Motor neuron (in vitro differentiated cells): ENCODE data around the gene MEA1. TPM values are rescaled to one million over a fixed set of nuclear protein-coding genes. Genes with fewer than 3 reads are reported as not detected.

Experiments
- ATAC-seq, 8 experiments: fragments of 200-7000 bp; cut with Tn5 transposase; replicated peaks in 6 of 8; 2 replicates each; pipeline ENCODE4 v1.8.0; 2021; ENCODE audit warnings: mild to moderate bottlenecking in 8 of 8, moderate library complexity in 8 of 8
- H3K27ac ChIP-seq, 2 donors: fragments of 250-450 bp; sonication (Bioruptor Pico); 2 replicates each; pipeline ENCODE4 v1.9.0; 2021; ENCODE audit warnings: antibody characterized with exemption in 2 of 2, mild to moderate bottlenecking in 2 of 2, moderate library complexity in 1 of 2
- H3K4me1 ChIP-seq, 2 donors: fragments of 250-450 bp; sonication (Bioruptor Pico); replicated peaks in 1 of 2; 2 replicates each; pipeline ENCODE4 v1.6.1; 2021; ENCODE audit warnings: antibody characterized with exemption in 2 of 2, mild to moderate bottlenecking in 2 of 2, moderate library complexity in 1 of 2
- H3K4me3 ChIP-seq, 5 donors: fragments of 250-450 bp; sonication (Bioruptor Pico); 2 replicates each; pipeline ENCODE4 v1.9.0; 2021; ENCODE audit warnings: antibody characterized with exemption in 5 of 5, mild to moderate bottlenecking in 5 of 5, moderate library complexity in 4 of 5
- WGBS, 10 experiments: fragments of 450-650 bp; shearing (Covaris generic); methylation state at CpG; one replicate each; pipeline ENCODE4 v1.0.0; 2022; 5-methylcytosine and 5-hydroxymethylcytosine counted together
- in situ Hi-C, 9 experiments: fragments of 400-800 bp; cut with MboI; loops; one replicate each; pipeline ENCODE4 v1.15.0; 2021; ENCODE audit warnings: low sequenced_read_pairs in 9 of 9, low pct_unique_long_range_greater_than_20kb in 2 of 9; ENCODE audit not compliant: unreplicated experiment in 9 of 9
- total RNA-seq, 8 experiments: library from RNA; unstranded; fragments of 300-600 nt; gene quantifications; 2 replicates each; pipeline versions ENCODE4 v1.2.3 to v1.2.4, GENCODE V29; 2022

The MEA1 gene
- total RNA-seq, 8 experiments from 2014 or later = 47.7 to 111 (median 72.7) TPM

DNA sequence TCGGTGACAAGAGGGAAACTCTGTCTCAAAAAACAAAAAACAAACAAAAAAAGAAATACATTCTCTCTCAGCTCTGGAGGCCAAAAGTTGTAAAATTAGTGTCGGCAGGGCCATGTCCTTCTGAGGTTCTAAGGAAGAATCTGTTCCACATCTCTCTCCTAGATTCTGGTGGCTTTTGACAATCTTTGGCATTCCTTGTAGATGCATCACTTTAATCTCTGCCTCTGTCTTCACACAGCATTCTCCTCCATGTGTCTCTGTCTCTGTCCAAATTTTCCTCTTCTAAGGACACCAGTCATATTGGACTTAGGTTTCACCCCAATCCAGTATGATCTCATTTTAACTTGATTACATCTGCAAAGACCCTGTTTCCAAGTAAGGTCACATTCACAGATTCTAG is 20.3 kb downstream of the MEA1 start:
- H3K27ac ChIP-seq = no peak overlapping the region
- H3K4me1 ChIP-seq = no peaks in the 10 kb centered on the region
- no peak overlapping the region for H3K4me3 ChIP-seq
- WGBS, 10 experiments = 8 to 100% (median 86%) methylated on average over 1 to 2 of the region's 2 CpGs; no CpG with 5 or more reads in 3 of the 10 experiments
- ATAC-seq = no peak
- in situ Hi-C loops = no loop called here

DNA sequence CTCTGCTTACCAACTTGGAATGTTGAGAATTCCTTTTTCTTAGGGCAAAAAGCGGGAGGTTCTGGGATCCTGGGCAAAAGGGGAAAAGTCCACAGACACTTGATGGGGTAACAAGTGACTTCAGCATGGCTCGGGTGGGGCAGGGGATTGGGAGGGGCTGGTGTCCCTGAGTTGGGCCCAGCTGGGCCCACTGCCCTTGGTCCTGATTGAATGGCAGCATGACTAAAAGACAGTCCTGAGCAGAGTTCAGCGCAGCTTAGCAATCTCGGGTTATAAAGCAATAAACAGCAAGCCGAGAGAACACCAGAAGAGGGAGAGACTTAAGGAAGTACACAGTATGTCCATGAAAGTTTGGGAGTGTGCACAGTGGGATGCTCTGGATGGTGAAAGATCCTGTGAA is 23.8 kb downstream of the MEA1 start:
- in situ Hi-C loops = no loop called here
- Histone ChIP-seq H3K27ac (no peak overlapping the region), H3K4me1 (peaks cover 0 to 4% of the 10 kb centered on the region in 2 donors), H3K4me3 (no peak overlapping the region)
- ATAC-seq = no peak
- WGBS, 10 experiments = 67 to 100% (median 95%) methylated on average over 1 to 5 of the region's 5 CpGs; no CpG with 5 or more reads in 5 of the 10 experiments

- no peak overlapping the region for H3K27ac ChIP-seq
- in situ Hi-C loops = no loop called here
- peaks cover 0 to 4% of the 10 kb centered on the region in 2 donors for H3K4me1 ChIP-seq
- WGBS, 10 experiments = 60 to 100% (median 100%) methylated on average over 1 of the region's 1 CpG; no CpG with 5 or more reads in 7 of the 10 experiments
- peak in 1 of 8 experiments; percentile 22 for ATAC-seq
- no peak overlapping the region for H3K4me3 ChIP-seq
Observed at GRCh38 chr6:42988486-42989020, 25.2 kb downstream of the MEA1 start.

- in situ Hi-C loops = no loop called here
- Histone ChIP-seq H3K4me3 (no peak overlapping the region), H3K4me1 (peaks cover 0 to 4% of the 10 kb centered on the region in 2 donors), H3K27ac (no peak overlapping the region)
- WGBS, 10 experiments = 0 to 96% (median 64%) methylated on average over 1 to 4 of the region's 5 CpGs; no CpG with 5 or more reads in 2 of the 10 experiments
- ATAC-seq = no peak
Observed at GRCh38 chr6:42987533-42988451, 26.0 kb downstream of the MEA1 start.

GRCh38 chr6:42984924-42985475 is 28.7 kb downstream of the MEA1 start:
- peak overlapping the region; percentile 63 to 72 for H3K27ac ChIP-seq
- peak overlapping the region; percentile 66 to 87 (median 74) for H3K4me3 ChIP-seq
- in situ Hi-C loops = no loop called here
- ATAC-seq = no peak
- WGBS, 10 experiments = 20 to 60% (median 40%) methylated on average over 1 to 4 of the region's 13 CpGs; no CpG with 5 or more reads in 4 of the 10 experiments
- H3K4me1 ChIP-seq = peaks cover 0 to 4% of the 10 kb centered on the region in 2 donors

GRCh38 chr6:42984001-42984923 is 29.5 kb downstream of the MEA1 start, which contains the start of gene PPP2R5D:
TSS of gene PPP2R5D (plus strand) at chr6:42984570. CDS start at chr6:42984678, 108 bp downstream.
- in situ Hi-C loops = no loop called here
- ATAC-seq = peak; percentile 90 to 97 (median 97)
- 0 to 5% (median 0%) methylated on average over 1 to 30 of the region's 59 CpGs; no CpG with 5 or more reads in 1 of the 10 experiments for WGBS, 10 experiments
- peak within 1 kb of the TSS; percentile 85 to 88 for H3K27ac ChIP-seq
- H3K4me1 ChIP-seq = peaks cover 4% of the 10 kb centered on the region in 2 donors
- H3K4me3 ChIP-seq = peak within 1 kb of the TSS; percentile 66 to 87 (median 74)

GRCh38 chr6:42981836-42982235 is 31.9 kb downstream of the MEA1 start:
- peaks cover 11 to 14% of the 10 kb centered on the region in 2 donors for H3K4me1 ChIP-seq
- no peak for ATAC-seq
- H3K27ac ChIP-seq = no peak overlapping the region
- H3K4me3 ChIP-seq = no peak overlapping the region
- in situ Hi-C loops = no loop called here
- 79 to 100% (median 94%) methylated on average over 1 to 5 of the region's 5 CpGs; no CpG with 5 or more reads in 1 of the 10 experiments for WGBS, 10 experiments

GRCh38 chr6:42979523-42980177 is 34.1 kb downstream of the MEA1 start:
- WGBS, 10 experiments = 0 to 95% (median 61%) methylated on average over 1 to 4 of the region's 9 CpGs; no CpG with 5 or more reads in 2 of the 10 experiments
- Histone ChIP-seq H3K4me1 (peaks cover 8 to 16% of the 10 kb centered on the region in 2 donors), H3K4me3 (peak overlapping the region; percentile 89 to 98 (median 93)), H3K27ac (peak overlapping the region; percentile 64 to 87)
- in situ Hi-C loops = no loop called here
- ATAC-seq = peak in 5 of 8 experiments; percentile 1 to 5 (median 2)

GRCh38 chr6:42978839-42979522 is 34.8 kb downstream of the MEA1 start, which contains the start of gene PEX6:
TSS of gene PEX6 (minus strand) at chr6:42979181. CDS start at chr6:42979150, 31 bp downstream.
- Histone ChIP-seq H3K27ac (peak within 1 kb of the TSS; percentile 79 to 87), H3K4me3 (peak within 1 kb of the TSS; percentile 89 to 98 (median 93))

DNA sequence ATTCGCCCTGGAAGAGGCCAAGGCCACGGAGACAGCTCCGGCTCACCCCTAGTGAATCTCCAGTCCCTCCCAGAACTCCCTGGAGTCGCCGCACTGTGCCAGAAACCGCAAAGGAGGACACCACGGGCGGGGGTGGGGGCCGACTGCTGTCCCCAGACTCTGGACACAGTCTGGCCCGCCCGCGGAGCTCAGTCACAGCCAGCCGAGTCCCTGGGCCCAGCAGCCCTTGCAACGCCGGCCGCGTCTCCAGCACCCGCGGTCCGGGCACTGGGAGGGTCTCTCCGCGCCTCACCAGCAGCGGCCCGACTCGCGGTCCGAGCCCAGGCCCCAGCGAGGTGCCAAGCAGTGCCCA is 35.3 kb downstream of the MEA1 start:
- in situ Hi-C loops = no loop called here
- Histone ChIP-seq H3K4me1 (peaks cover 8 to 16% of the 10 kb centered on the region in 2 donors), H3K27ac (peak overlapping the region; percentile 79 to 87), H3K4me3 (peak overlapping the region; percentile 89 to 98 (median 93))
- ATAC-seq = peak in 3 of 8 experiments; percentile 51 to 63 (median 55)
- WGBS, 10 experiments = 0% methylated on average over 2 to 4 of the region's 28 CpGs; no CpG with 5 or more reads in 8 of the 10 experiments

More at GRCh38 chr6:42978839-42979522, 34.8 kb downstream of the MEA1 start, which contains the start of gene PEX6:
- WGBS, 10 experiments = 0 to 1% (median 0%) methylated on average over 2 to 15 of the region's 59 CpGs; no CpG with 5 or more reads in 4 of the 10 experiments
- in situ Hi-C loops = no loop called here
- H3K4me1 ChIP-seq = peaks cover 8 to 16% of the 10 kb centered on the region in 2 donors
- ATAC-seq = peak; percentile 90 to 96 (median 92)

GRCh38 chr6:42974919-42975505 is 38.7 kb downstream of the MEA1 start:
- no peak for ATAC-seq
- H3K27ac ChIP-seq = no peak overlapping the region
- peaks cover 15 to 22% of the 10 kb centered on the region in 2 donors for H3K4me1 ChIP-seq
- H3K4me3 ChIP-seq = no peak overlapping the region
- in situ Hi-C loops = no loop called here
- 68 to 100% (median 91%) methylated on average over 1 to 3 of the region's 5 CpGs; no CpG with 5 or more reads in 2 of the 10 experiments for WGBS, 10 experiments
